ENCODE data around the gene ZNF528. TPM values are rescaled to one million over a fixed set of nuclear protein-coding genes. Genes with fewer than 3 reads are reported as not detected.

ZNF528 gene
- total RNA-seq, 1 donor from 2014 or later: 3.9 TPM

- Mint-ChIP-seq H3K27ac (ENCODE audit: unreplicated experiment) (no peak within 1 kb of the TSS), H3K36me3 (ENCODE audit: low read depth, unreplicated experiment) (peaks cover 27% of the 10 kb centered on the region), H3K27me3 (ENCODE audit: unreplicated experiment) (peaks cover 4% of the 10 kb centered on the region), H3K9me3 (ENCODE audit: unreplicated experiment) (peaks cover 12% of the 10 kb centered on the region), H3K4me1 (ENCODE audit: unreplicated experiment) (no peaks in the 10 kb centered on the region), H3K4me3 (ENCODE audit: unreplicated experiment) (peak within 1 kb of the TSS; percentile 33)
- TF ChIP-seq CTCF (IDR thresholded peaks at IDR 0.05; ENCODE audit: unreplicated experiment): no peak
- DNase-seq (ENCODE audit: low spot score): no peak
Observed at GRCh38 chr19:52428937-52429336, 31.3 kb downstream of the ZNF528 start, which contains the start of gene ZNF534. ZNF534 (plus strand) TSS chr19:52429148; CDS start chr19:52431475, 2,327 bp downstream.

GRCh38 chr19:52442179-52442578 is 44.5 kb downstream of the ZNF528 start:
- no peak for TF ChIP-seq CTCF (IDR thresholded peaks at IDR 0.05; ENCODE audit: unreplicated experiment)
- Mint-ChIP-seq H3K27ac (ENCODE audit: unreplicated experiment) (no peak overlapping the region), H3K27me3 (ENCODE audit: unreplicated experiment) (peaks cover 1% of the 10 kb centered on the region), H3K36me3 (ENCODE audit: low read depth, unreplicated experiment) (peaks cover 8% of the 10 kb centered on the region), H3K9me3 (ENCODE audit: unreplicated experiment) (peaks cover 43% of the 10 kb centered on the region), H3K4me3 (ENCODE audit: unreplicated experiment) (no peak overlapping the region), H3K4me1 (ENCODE audit: unreplicated experiment) (no peaks in the 10 kb centered on the region)
- no peak for DNase-seq (ENCODE audit: low spot score)

GRCh38 chr19:52444506-52444905 is 46.9 kb downstream of the ZNF528 start:
- no peak overlapping the region for H3K4me3 Mint-ChIP-seq (ENCODE audit: unreplicated experiment)
- TF ChIP-seq CTCF (IDR thresholded peaks at IDR 0.05; ENCODE audit: unreplicated experiment): no peak
- no peak overlapping the region for H3K27ac Mint-ChIP-seq (ENCODE audit: unreplicated experiment)
- no peak for DNase-seq (ENCODE audit: low spot score)
- H3K27me3 Mint-ChIP-seq (ENCODE audit: unreplicated experiment): peaks cover 1% of the 10 kb centered on the region
- H3K36me3 Mint-ChIP-seq (ENCODE audit: low read depth, unreplicated experiment): peaks cover 8% of the 10 kb centered on the region
- peaks cover 35% of the 10 kb centered on the region for H3K9me3 Mint-ChIP-seq (ENCODE audit: unreplicated experiment)
- no peaks in the 10 kb centered on the region for H3K4me1 Mint-ChIP-seq (ENCODE audit: unreplicated experiment)

- no peak for DNase-seq (ENCODE audit: low spot score)
- peaks cover 40% of the 10 kb centered on the region for H3K9me3 Mint-ChIP-seq (ENCODE audit: unreplicated experiment)
- no peaks in the 10 kb centered on the region for H3K4me1 Mint-ChIP-seq (ENCODE audit: unreplicated experiment)
- peaks cover 6% of the 10 kb centered on the region for H3K27me3 Mint-ChIP-seq (ENCODE audit: unreplicated experiment)
- no peak overlapping the region for H3K27ac Mint-ChIP-seq (ENCODE audit: unreplicated experiment)
- H3K36me3 Mint-ChIP-seq (ENCODE audit: low read depth, unreplicated experiment): peaks cover 21% of the 10 kb centered on the region
- no peak for TF ChIP-seq CTCF (IDR thresholded peaks at IDR 0.05; ENCODE audit: unreplicated experiment)
- H3K4me3 Mint-ChIP-seq (ENCODE audit: unreplicated experiment): no peak overlapping the region
Observed at GRCh38 chr19:52451241-52451640, 53.6 kb downstream of the ZNF528 start.

GRCh38 chr19:52453324-52454094 is 55.9 kb downstream of the ZNF528 start, which contains the start of gene ZNF578:
ZNF578 (plus strand) TSS chr19:52453553; CDS start chr19:52501846, 48,293 bp downstream.
- Mint-ChIP-seq H3K27me3 (ENCODE audit: unreplicated experiment) (peaks cover 6% of the 10 kb centered on the region), H3K36me3 (ENCODE audit: low read depth, unreplicated experiment) (peaks cover 25% of the 10 kb centered on the region), H3K9me3 (ENCODE audit: unreplicated experiment) (peaks cover 44% of the 10 kb centered on the region), H3K27ac (ENCODE audit: unreplicated experiment) (no peak within 1 kb of the TSS), H3K4me3 (ENCODE audit: unreplicated experiment) (no peak within 1 kb of the TSS), H3K4me1 (ENCODE audit: unreplicated experiment) (no peaks in the 10 kb centered on the region)
- no peak for DNase-seq (ENCODE audit: low spot score)
- no peak for TF ChIP-seq CTCF (IDR thresholded peaks at IDR 0.05; ENCODE audit: unreplicated experiment)
